A549 (cell line): ENCODE measurements around the gene AQP2. TPM values are rescaled to one million over a fixed set of nuclear protein-coding genes. Genes with fewer than 3 reads are reported as not detected.

Experiments used
- ATAC-seq, 2 experiments: fragments of 200-7000 bp in 1 of 2; fragments of >200 bp in 1 of 2; cut with Nextera tagmentation in 1 of 2; cut with Tn5 transposase in 1 of 2; 3 replicates each; pipeline versions ENCODE4 v1.8.0 to v1.9.1; 2018 to 2020; ENCODE audit warnings: mild to moderate bottlenecking in 1 of 2, moderate library complexity in 1 of 2
- CTCF ChIA-PET: fragments of 300-600 bp; sonication (Branson Sonifier 250); formaldehyde crosslinking; extraction: SDS; loops from one replicate; lab custom pipeline; 2021; ENCODE audit warnings: antibody characterized with exemption, inconsistent platforms; lab: Yijun Ruan, JAX
- POLR2A ChIA-PET: fragments of 350-600 bp; formaldehyde crosslinking; extraction: SDS; loops from one replicate; lab custom pipeline; 2021; ENCODE audit warnings: antibody characterized with exemption, inconsistent platforms; lab: Yijun Ruan, JAX
- DNase-seq, 2 experiments: peaks; one replicate each; pipeline versions ENCODE4 v3.0.0 to v3.0.0-alpha.2; 2011 to 2016; ENCODE audit warnings: low read depth in 1 of 2, low spot score in 1 of 2
- FAIRE-seq: peaks from 2 replicates; lab custom pipeline; 2011; peaks lifted over from hg19 to GRCh38; lab: Jason Lieb, UNC
- H3K27ac ChIP-seq, 2 experiments: fragments of >200 bp; sonication (Bioruptor Twin); formaldehyde crosslinking; 3 replicates each; pipeline ENCODE4 v1.5.1; 2016 to 2017
- H3K4me1 ChIP-seq: fragments of >200 bp; sonication (Bioruptor Twin); formaldehyde crosslinking; 3 replicates; pipeline ENCODE4 v1.6.1; 2016
- H3K4me2 ChIP-seq: fragments of >200 bp; sonication (Bioruptor Twin); formaldehyde crosslinking; 3 replicates; pipeline ENCODE4 v1.6.1; 2016
- H3K4me3 ChIP-seq: fragments of >200 bp; sonication (Bioruptor Twin); formaldehyde crosslinking; 3 replicates; pipeline ENCODE4 v1.5.1; 2016
- H3K9me3 ChIP-seq: fragments of >200 bp; sonication (Bioruptor Twin); formaldehyde crosslinking; 3 replicates; pipeline ENCODE4 v1.6.1; 2016
- BCL3 ChIP-seq: fragments of >200 bp; sonication (Bioruptor Twin); formaldehyde crosslinking; IDR thresholded peaks from 3 replicates; pipeline ENCODE4 v1.6.1; 2016
- BHLHE40 ChIP-seq: IDR thresholded peaks from 2 replicates; pipeline ENCODE4 v1.6.1; 2012; ENCODE audit warnings: low read depth, low read length, inconsistent platforms
- CBX2 ChIP-seq: fragments of 200-600 bp; sonication (generic); IDR thresholded peaks from 2 replicates; pipeline ENCODE4 v1.6.1; 2016; ENCODE audit warnings: low read depth, mild to moderate bottlenecking, borderline replicate concordance
- CBX8 ChIP-seq: fragments of 200-600 bp; sonication (generic); IDR thresholded peaks from 2 replicates; pipeline ENCODE4 v1.6.1; 2016
- EHF ChIP-seq: fragments of 250-450 bp; sonication (Bioruptor Pico); IDR thresholded peaks from 2 replicates; pipeline ENCODE4 v1.5.0; 2020; ENCODE audit warnings: mild to moderate bottlenecking
- ELK1 ChIP-seq: fragments of 150-350 bp; IDR thresholded peaks from 2 replicates; pipeline ENCODE4 v1.6.1; 2014; ENCODE audit warnings: low read depth, mild to moderate bottlenecking, low read length
- EP300 ChIP-seq, 2 experiments: fragments of >200 bp; sonication (Bioruptor Twin); formaldehyde crosslinking; IDR thresholded peaks; 2 replicates in 1 of 2; 3 replicates in 1 of 2; pipeline ENCODE4 v1.6.1; 2016 to 2017
- ESRRA ChIP-seq: fragments of 150-350 bp; IDR thresholded peaks from 2 replicates; pipeline ENCODE4 v1.6.1; 2014; ENCODE audit warnings: mild to moderate bottlenecking, low read length, borderline replicate concordance
- FOSB ChIP-seq: fragments of 250-450 bp; sonication (Bioruptor Pico); IDR thresholded peaks from 2 replicates; pipeline ENCODE4 v1.5.0; 2020; ENCODE audit warnings: mild to moderate bottlenecking, moderate library complexity
- FOSL2 ChIP-seq, 2 experiments: fragments of 450-650 bp in 1 of 2; fragments of >200 bp in 1 of 2; sonication (Bioruptor Twin) in 1 of 2; formaldehyde crosslinking; IDR thresholded peaks; 2 replicates each; pipeline versions ENCODE4 v1.5.0 to v1.6.1; 2016 to 2020; ENCODE audit warnings: mild to moderate bottlenecking in 1 of 2, moderate library complexity in 1 of 2
- FOXS1 ChIP-seq: fragments of 250-450 bp; sonication (Bioruptor Pico); IDR thresholded peaks from 2 replicates; pipeline ENCODE4 v1.5.0; 2020; ENCODE audit warnings: mild to moderate bottlenecking, moderate library complexity
- GATA3 ChIP-seq: IDR thresholded peaks from 2 replicates; pipeline ENCODE4 v1.6.1; 2012; ENCODE audit warnings: borderline replicate concordance
- HOXA7 ChIP-seq: fragments of 250-450 bp; sonication (Bioruptor Pico); IDR thresholded peaks from 2 replicates; pipeline ENCODE4 v1.5.0; 2020; ENCODE audit warnings: mild to moderate bottlenecking, moderate library complexity
- HOXB13 ChIP-seq: fragments of 250-450 bp; sonication (Bioruptor Pico); IDR thresholded peaks from 2 replicates; pipeline ENCODE4 v1.5.0; 2020; ENCODE audit warnings: low read depth, mild to moderate bottlenecking, moderate library complexity
- HOXB5 ChIP-seq: fragments of 250-450 bp; sonication (Bioruptor Pico); IDR thresholded peaks from 2 replicates; pipeline ENCODE4 v1.5.0; 2020; ENCODE audit warnings: mild to moderate bottlenecking, moderate library complexity
- JUN ChIP-seq, 2 experiments: fragments of >200 bp; sonication (Bioruptor Twin); formaldehyde crosslinking; IDR thresholded peaks; 2 replicates in 1 of 2; 3 replicates in 1 of 2; pipeline ENCODE4 v1.6.1; 2016 to 2017
- KDM1A ChIP-seq: fragments of 200-600 bp; sonication (generic); IDR thresholded peaks from 2 replicates; pipeline ENCODE4 v1.6.1; 2016; ENCODE audit warnings: low read depth, mild to moderate bottlenecking
- KDM5A ChIP-seq: fragments of 200-600 bp; sonication (generic); IDR thresholded peaks from 2 replicates; pipeline ENCODE4 v1.6.1; 2016; ENCODE audit warnings: antibody characterized with exemption, mild to moderate bottlenecking
- MAFK ChIP-seq: fragments of 450-650 bp; IDR thresholded peaks from 2 replicates; pipeline ENCODE4 v1.6.1; 2014; ENCODE audit not compliant: partially characterized antibody
- MAX ChIP-seq: IDR thresholded peaks from 2 replicates; pipeline ENCODE4 v1.6.1; 2012
- MYC ChIP-seq: IDR thresholded peaks from 2 replicates; pipeline ENCODE4 v1.6.1; 2012; ENCODE audit warnings: mild to moderate bottlenecking, inconsistent platforms, low read length, improper control_type of control experiment, borderline replicate concordance
- NPAS2 ChIP-seq: fragments of 250-450 bp; sonication (Bioruptor Pico); IDR thresholded peaks from 2 replicates; pipeline ENCODE4 v1.8.0; 2022; ENCODE audit warnings: mild to moderate bottlenecking, moderate library complexity, borderline replicate concordance
- POLR2A ChIP-seq: IDR thresholded peaks from 2 replicates; pipeline ENCODE4 v1.6.1; 2012; ENCODE audit warnings: mild to moderate bottlenecking, low read length
- RAD21 ChIP-seq, 2 experiments: fragments of >200 bp in 1 of 2; sonication (Bioruptor Twin) in 1 of 2; formaldehyde crosslinking in 1 of 2; IDR thresholded peaks in 1 of 2; conservative IDR thresholded peaks in 1 of 2; 2 replicates in 1 of 2; 3 replicates in 1 of 2; pipeline ENCODE4 v1.6.1; 2012 to 2018; ENCODE audit warnings: inconsistent platforms in 1 of 2
- RCOR1 ChIP-seq: fragments of 150-350 bp; IDR thresholded peaks from 2 replicates; pipeline ENCODE4 v1.6.1; 2014; ENCODE audit warnings: antibody characterized with exemption, low read length, low read depth
- RNF2 ChIP-seq: fragments of 200-600 bp; sonication (generic); IDR thresholded peaks from 2 replicates; pipeline ENCODE4 v1.6.1; 2016; ENCODE audit warnings: low read depth, mild to moderate bottlenecking, antibody characterized with exemption, moderate library complexity, borderline replicate concordance
- SMC3 ChIP-seq: fragments of >200 bp; sonication (Bioruptor Twin); formaldehyde crosslinking; IDR thresholded peaks from 3 replicates; pipeline ENCODE4 v1.6.1; 2018; ENCODE audit warnings: inconsistent platforms
- ZC3H11A ChIP-seq: fragments of 450-650 bp; IDR thresholded peaks from 2 replicates; pipeline ENCODE4 v1.6.1; 2014; ENCODE audit warnings: antibody characterized with exemption, mild to moderate bottlenecking
- ZFP36 ChIP-seq: fragments of 450-650 bp; IDR thresholded peaks from 2 replicates; pipeline ENCODE4 v1.6.1; 2014; ENCODE audit warnings: borderline replicate concordance; ENCODE audit not compliant: partially characterized antibody
- WGBS: methylation state at CpG from one replicate; pipeline ENCODE4 v1.1.6; 2017; ENCODE audit errors: missing lambda C conversion rate; 5-methylcytosine and 5-hydroxymethylcytosine counted together
- polyA plus RNA-seq, 4 experiments: library from polyadenylated mRNA; depleted of rRNA in 3 of 4; stranded (reverse); fragments of >200 nt; fragmentation: RNase III in 1 of 4; extraction: RNeasy Plus Mini Kit Qiagen cat#74134 plus additional on column Dnase treatment in 1 of 4; gene quantifications; 2 replicates in 3 of 4; 3 replicates in 1 of 4; pipeline ENCODE4 v1.2.3, GENCODE V29; 2011 to 2017
- TF ChIP-seq, protein P1 (sequence below): IDR thresholded peaks from 2 replicates; pipeline ENCODE4 v1.6.1; 2012
- TF ChIP-seq, protein P2 (sequence below): IDR thresholded peaks from 2 replicates; pipeline ENCODE4 v1.6.1; 2012; ENCODE audit warnings: low read depth, borderline replicate concordance

Gene AQP2
- polyA plus RNA-seq, 2 of the 4 experiments (the other 2 are of a cell fraction), result not detected

DNA sequence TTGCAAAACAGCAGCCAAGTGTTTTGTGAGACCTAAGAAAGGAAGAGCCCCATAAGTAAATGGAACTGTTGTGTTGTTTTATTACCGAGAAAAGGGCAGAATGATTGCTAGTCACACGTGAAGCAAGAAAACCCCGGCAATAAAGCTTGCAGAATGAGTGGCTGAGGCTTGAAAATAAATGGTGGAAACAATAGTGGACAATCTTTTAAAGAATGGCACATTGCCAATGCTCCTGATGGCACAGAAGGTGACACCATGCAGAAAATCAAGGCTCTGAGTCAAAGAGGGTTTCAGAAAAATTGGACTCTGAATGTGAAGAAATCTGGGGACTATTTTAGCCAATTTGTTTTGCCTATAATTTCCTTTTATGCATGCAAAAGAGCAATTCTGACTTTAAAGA, 4.0 kb upstream of the AQP2 start:
- CTCF ChIA-PET, result interaction anchor here (0.8 to 7.7 kb wide), 38 partner anchors 8 to 221 kb away, joined by 3 to 193 read pairs (median 6); partner anchors contain the start of gene AQP5
- WGBS, result 63% methylated on average over 3 of the region's 3 CpGs
- no peaks in the 10 kb centered on the region for H3K9me3 ChIP-seq
- no peak for FAIRE-seq
- no peak for TF ChIP-seq HOXB13 (CRISPR knock-in tag)
- TF ChIP-seq FOXS1, result no peak
- no peak for TF ChIP-seq BCL3
- TF ChIP-seq, protein P1, sequence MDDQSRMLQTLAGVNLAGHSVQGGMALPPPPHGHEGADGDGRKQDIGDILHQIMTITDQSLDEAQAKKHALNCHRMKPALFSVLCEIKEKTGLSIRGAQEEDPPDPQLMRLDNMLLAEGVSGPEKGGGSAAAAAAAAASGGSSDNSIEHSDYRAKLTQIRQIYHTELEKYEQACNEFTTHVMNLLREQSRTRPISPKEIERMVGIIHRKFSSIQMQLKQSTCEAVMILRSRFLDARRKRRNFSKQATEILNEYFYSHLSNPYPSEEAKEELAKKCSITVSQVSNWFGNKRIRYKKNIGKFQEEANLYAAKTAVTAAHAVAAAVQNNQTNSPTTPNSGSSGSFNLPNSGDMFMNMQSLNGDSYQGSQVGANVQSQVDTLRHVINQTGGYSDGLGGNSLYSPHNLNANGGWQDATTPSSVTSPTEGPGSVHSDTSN, result no peak
- no peak for TF ChIP-seq RCOR1
- TF ChIP-seq, protein P2, sequence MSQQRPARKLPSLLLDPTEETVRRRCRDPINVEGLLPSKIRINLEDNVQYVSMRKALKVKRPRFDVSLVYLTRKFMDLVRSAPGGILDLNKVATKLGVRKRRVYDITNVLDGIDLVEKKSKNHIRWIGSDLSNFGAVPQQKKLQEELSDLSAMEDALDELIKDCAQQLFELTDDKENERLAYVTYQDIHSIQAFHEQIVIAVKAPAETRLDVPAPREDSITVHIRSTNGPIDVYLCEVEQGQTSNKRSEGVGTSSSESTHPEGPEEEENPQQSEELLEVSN, result no peak
- no peak for TF ChIP-seq KDM1A
- no peak for TF ChIP-seq HOXA7 (CRISPR knock-in tag)
- TF ChIP-seq ESRRA, result no peak
- TF ChIP-seq HOXB5, result no peak
- no peak for TF ChIP-seq CBX8
- TF ChIP-seq POLR2A, result no peak
- no peak for TF ChIP-seq NPAS2
- no peak for TF ChIP-seq FOSL2 (IDR thresholded peaks at IDR 0.05)
- TF ChIP-seq FOSL2 (CRISPR knock-in tag; IDR thresholded peaks at IDR 0.05), result no peak
- no peak for TF ChIP-seq ELK1
- TF ChIP-seq, all 56 proteins: peak for 0
- POLR2A ChIA-PET, result no interaction called here
- no peak for DNase-seq
- 0 out of 3 replicates have a peak, but pooled peaks cover 7% of the 10 kb centered on the region for H3K4me1 ChIP-seq
- no peak overlapping the region for H3K27ac ChIP-seq
- no peak overlapping the region for H3K4me3 ChIP-seq
- H3K4me2 ChIP-seq, result no peak overlapping the region
- ATAC-seq, result no peak

DNA sequence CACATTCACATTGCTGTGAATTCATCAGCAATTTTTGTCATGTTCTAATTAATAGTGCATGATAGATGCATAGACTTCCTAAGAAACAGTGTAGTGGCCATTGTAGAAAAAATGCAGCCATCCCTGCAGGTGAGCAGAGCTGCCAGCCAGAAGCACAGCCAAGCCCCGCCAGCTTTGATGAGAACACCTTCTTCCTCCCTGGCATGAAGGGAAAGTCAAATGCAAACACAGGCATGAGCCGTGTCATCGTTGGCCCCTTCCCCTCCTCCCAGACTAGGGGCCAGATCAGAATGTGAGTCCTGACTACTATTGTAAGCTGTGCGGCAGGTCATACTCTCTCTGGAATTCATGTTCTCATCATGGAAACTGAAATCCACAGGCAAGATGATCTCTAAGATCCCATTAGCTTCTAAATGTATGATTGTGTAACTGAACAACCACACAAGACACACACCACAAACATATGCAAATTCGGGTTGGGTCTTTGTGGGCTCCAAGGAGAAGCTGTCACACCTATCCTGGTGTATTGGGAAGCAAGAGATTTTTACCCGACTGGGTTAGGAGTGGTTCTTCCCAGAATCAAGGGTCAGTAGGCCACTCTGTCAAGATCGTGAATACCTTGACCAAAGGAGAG, 2.8 kb upstream of the AQP2 start:
- CTCF ChIA-PET, result interaction anchor here (0.9 to 7.7 kb wide), 6 partner anchors 16 to 127 kb away, joined by 3 to 193 read pairs (median 4); partner anchors contain the start of gene AQP5
- ATAC-seq (no peak), FAIRE-seq (no peak), DNase-seq (no peak)
- Histone ChIP-seq H3K4me3 (no peak overlapping the region), H3K4me1 (0 out of 3 replicates have a peak, but pooled peaks cover 7% of the 10 kb centered on the region), H3K4me2 (no peak overlapping the region), H3K27ac (no peak overlapping the region), H3K9me3 (no peaks in the 10 kb centered on the region)
- POLR2A ChIA-PET, result no interaction called here
- WGBS, result 78% methylated on average over 7 of the region's 7 CpGs
- no peak for TF ChIP-seq MAX
- no peak for TF ChIP-seq FOSB (CRISPR knock-in tag)
- TF ChIP-seq RNF2, result no peak
- TF ChIP-seq KDM5A, result no peak
- TF ChIP-seq HOXB13 (CRISPR knock-in tag), result no peak
- TF ChIP-seq JUN (IDR thresholded peaks at IDR 0.05), result no peak
- TF ChIP-seq SMC3, result no peak
- no peak for TF ChIP-seq RAD21 (conservative IDR thresholded peaks at IDR 0.05 in 1 of 2, IDR thresholded peaks at IDR 0.05 in 1 of 2)
- TF ChIP-seq MAFK, result no peak
- no peak for TF ChIP-seq ZC3H11A
- TF ChIP-seq NPAS2, result no peak
- no peak for TF ChIP-seq BHLHE40
- TF ChIP-seq MYC, result no peak
- no peak for TF ChIP-seq ZFP36
- TF ChIP-seq EP300 (IDR thresholded peaks at IDR 0.05), result no peak
- TF ChIP-seq EHF (CRISPR knock-in tag), result no peak
- TF ChIP-seq CBX2, result no peak
- no peak for TF ChIP-seq BCL3
- no peak for TF ChIP-seq GATA3
- TF ChIP-seq RCOR1, result no peak
